HL-60/S4 treated with phorbol 12-myristate 13-acetate at 8.2 ng/mL for 4 days and 3 days (cell line): Measurements from ENCODE around the gene EXD2.
"Not testable (repeated sequence)": the region's sequence is repeated elsewhere in the genome, so short reads cannot be mapped to it uniquely, and the experiment has no call there.

Experiments
- in situ Hi-C: fragments of 300-500 bp; cut with MboI; formaldehyde crosslinking; loops from 2 replicates; pipeline ENCODE4 v1.15.0; 2022; ENCODE audit warnings: low sequenced_read_pairs

EXD2 gene

DNA sequence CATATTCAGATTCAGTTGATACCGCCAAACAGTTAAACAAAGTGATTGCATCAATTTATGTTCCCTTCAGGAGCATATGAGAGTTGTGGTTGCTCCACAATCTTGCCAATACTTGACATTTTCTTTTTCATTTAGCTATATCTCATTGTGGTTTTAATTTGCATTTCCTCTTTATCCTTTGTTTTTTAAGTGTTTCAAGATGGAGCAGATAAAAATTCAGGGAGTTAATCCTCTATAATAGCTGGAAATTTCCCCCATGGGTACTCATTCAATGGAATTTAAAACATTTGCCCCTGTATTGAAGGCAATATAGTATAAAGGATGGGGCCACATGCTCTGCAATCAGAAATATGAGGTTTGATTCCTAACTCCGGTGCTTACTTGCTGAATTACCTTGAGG lies 1.1 kb upstream of the EXD2 start:
- in situ Hi-C loops = no loop called here

- in situ Hi-C loops = no loop called here
Observed at GRCh38 chr14:69193721-69194120, 2.4 kb downstream of the EXD2 start.

DNA sequence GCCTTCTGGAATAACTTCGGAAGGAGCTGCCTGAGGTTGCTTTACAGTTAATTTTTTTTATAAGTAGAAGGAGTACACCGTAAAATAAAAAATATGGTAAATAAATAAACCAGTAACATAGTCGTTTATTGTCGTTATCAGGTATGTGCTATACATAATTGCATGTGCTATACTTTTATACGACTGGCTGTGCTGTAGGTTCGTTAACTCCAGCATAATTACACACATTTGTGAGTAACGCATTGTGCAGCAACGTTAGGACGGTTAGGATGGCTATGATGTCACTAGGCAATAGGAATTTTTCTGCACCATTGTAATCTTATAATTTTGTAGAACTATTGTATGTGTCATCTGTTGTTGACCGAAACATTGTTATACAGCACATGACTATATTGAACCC lies 8.5 kb downstream of the EXD2 start:
- in situ Hi-C loops = no loop called here

DNA sequence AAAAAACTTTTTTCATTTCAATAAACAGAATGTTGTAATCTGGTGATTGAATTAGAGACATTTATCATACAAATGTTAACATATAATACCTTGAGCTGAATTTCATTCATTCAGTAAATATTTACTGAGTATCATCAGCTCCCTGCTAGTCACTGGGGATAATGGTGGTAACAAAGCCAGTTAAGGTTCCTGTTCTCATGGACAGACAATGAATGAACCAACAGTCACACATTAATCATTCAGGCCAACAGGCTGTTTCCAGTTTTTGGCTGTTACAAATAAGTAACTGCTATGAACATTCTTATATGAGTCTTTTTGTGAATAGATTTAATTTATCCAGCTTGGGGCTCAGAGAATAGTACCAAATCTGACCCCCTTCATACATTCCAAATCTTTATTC lies 13.5 kb downstream of the EXD2 start:
- in situ Hi-C loops = no loop called here

DNA sequence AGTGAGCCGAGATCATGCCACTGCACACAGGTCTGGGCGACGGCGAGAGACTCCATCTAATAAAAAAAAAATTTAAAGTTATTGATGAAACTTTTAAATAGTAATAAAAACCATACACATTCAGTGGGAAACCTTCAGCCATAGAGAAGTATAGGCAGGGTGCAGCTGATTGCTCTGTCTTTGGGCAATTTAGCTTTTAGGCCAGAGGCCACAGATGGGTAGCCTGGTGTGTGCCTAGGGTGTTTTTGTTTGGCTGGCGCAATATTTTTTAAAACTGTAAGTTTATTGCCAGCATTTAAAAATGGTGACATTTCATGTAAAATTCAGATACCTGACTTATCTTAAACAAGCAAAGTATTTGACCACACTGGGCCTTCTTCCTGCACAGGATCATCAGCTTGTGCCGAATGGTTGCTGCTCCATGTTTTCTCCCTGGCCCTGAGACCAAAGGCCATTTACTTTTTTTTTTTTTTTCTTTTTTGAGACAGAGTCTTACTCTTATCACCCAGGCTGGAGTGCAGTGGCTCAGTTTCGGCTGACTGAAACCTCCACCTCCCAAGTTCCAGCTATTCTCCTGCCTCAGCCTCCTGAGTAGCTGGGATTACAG lies 16.2 kb downstream of the EXD2 start:
- in situ Hi-C loops = no loop called here

DNA sequence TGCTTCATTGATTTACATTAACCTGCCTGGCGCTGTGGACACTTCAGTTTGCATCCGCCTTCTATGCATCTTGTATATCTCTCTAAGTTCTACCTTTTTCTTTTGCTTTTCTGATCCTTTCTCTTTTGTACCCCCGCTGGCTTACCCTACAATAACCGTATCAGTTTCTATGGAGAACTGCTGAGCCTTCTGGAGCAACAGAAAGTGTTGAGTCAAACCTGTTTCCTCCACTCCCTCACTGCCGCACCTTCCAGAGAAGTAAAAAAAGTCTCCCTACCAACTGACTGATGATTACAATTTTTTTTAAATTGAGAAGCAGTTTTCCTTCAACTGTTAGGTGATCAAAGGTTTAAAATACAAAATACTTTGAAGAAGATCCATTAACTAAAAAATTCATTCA lies 17.4 kb downstream of the EXD2 start:
- in situ Hi-C loops = no loop called here

- in situ Hi-C loops = no loop called here
Observed at GRCh38 chr14:69214393-69214792, 23.1 kb downstream of the EXD2 start.

DNA sequence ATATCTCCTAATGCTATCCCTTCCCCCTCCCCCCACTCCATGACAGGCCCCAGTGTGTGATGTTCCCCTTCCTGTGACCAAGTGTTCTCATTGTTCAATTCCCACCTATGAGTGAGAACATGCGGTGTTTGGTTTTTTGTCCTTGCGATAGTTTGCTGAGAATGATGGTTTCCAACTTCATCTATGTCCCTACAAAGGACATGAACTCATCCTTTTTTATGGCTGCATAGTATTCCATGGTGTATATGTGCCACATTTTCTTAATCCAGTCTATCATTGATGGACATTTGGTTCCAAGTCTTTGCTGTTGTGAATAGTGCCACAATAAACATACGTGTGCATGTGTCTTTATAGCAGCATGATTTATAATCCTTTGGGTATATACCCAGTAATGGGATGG lies 26.4 kb downstream of the EXD2 start:
- in situ Hi-C loops = not testable (repeated sequence)

- in situ Hi-C loops = no loop called here
Observed at GRCh38 chr14:69224946-69225345, 33.6 kb downstream of the EXD2 start.

DNA sequence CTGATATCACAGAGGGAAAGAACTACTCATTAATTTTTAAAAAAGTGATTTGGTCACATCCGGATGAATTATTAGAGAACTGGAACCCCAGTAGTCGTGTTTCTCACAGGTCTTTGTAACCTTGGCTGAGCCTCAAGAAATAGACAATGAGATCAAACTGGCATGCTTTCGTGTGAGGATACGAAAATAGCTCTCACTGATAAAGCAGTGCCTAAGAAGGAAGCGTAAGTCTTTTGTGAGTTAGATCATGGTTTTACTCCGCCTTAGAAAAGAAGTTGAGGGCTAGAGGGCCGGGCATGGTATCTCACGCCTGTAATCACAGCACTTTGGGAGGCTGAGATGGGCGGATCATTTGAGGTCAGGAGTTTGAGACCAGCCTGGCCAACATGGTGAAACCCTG lies 34.9 kb downstream of the EXD2 start:
- in situ Hi-C loops = no loop called here

- in situ Hi-C loops = no loop called here
Observed at GRCh38 chr14:69226736-69227135, 35.4 kb downstream of the EXD2 start.

GRCh38 chr14:69231486-69231885 lies 40.2 kb downstream of the EXD2 start:
- in situ Hi-C loops = no loop called here

DNA sequence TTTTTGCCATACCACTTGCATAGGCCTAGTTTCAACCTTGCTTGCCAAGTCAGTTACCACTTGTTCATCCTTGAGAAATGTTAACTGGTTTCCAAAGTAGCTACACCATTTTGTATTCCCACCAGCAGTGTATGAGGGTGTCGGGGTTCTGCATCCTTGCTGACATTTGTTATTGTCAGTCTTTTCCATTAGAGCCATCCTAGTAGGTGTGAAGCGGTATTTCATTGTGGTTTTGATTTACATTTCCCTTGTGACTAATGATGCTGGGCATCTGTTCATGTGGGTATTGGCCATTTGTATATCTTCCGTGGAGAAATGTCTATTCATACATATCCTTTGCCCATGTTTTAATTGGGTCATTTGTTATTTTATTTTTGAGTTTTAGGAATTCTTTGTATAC lies 41.1 kb downstream of the EXD2 start:
- in situ Hi-C loops = no loop called here

- in situ Hi-C loops = no loop called here
Observed at GRCh38 chr14:69234106-69234505, 42.8 kb downstream of the EXD2 start.

DNA sequence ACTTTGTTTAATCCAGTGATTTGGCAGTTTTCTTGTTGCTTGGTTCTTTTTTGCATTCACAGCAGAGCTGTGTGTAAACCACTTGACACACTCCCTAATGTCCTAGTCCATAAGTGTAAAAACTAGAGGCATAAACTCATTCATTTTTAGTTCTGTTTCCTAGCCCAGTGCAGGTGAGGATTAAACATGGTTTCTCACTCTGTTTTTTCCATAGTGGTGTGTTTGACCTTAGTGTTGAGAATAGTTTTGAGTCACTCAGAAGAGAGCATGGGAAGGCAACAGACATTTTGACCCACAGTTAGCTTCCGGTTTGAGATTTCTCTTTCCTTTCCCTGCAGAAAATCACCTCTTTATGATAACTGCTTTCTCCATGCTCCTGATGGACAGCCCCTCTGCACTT lies 44.4 kb downstream of the EXD2 start:
- in situ Hi-C loops = no loop called here

GRCh38 chr14:69237142-69237541 lies 45.8 kb downstream of the EXD2 start:
- in situ Hi-C loops = no loop called here

GRCh38 chr14:69237584-69237983 lies 46.3 kb downstream of the EXD2 start:
- in situ Hi-C loops = no loop called here

DNA sequence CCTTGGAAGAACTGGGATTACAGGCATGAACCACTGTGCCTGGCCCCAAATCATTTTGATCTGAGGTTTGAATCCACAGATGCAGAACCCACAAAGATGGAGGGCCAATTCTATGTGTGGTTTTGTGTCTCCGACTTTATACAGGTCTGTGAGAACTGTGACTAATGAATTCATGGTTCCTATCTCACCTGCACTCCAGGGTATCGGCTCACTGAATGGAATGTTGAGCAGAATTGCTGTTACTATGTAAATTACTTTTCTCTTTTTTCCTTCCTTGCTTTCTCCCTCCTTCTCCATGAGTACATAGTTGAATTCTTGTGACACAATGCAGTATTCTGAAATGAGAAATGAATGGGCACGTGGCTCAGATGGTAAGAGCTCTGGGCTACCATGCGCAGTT lies 47.6 kb downstream of the EXD2 start:
- in situ Hi-C loops = no loop called here

DNA sequence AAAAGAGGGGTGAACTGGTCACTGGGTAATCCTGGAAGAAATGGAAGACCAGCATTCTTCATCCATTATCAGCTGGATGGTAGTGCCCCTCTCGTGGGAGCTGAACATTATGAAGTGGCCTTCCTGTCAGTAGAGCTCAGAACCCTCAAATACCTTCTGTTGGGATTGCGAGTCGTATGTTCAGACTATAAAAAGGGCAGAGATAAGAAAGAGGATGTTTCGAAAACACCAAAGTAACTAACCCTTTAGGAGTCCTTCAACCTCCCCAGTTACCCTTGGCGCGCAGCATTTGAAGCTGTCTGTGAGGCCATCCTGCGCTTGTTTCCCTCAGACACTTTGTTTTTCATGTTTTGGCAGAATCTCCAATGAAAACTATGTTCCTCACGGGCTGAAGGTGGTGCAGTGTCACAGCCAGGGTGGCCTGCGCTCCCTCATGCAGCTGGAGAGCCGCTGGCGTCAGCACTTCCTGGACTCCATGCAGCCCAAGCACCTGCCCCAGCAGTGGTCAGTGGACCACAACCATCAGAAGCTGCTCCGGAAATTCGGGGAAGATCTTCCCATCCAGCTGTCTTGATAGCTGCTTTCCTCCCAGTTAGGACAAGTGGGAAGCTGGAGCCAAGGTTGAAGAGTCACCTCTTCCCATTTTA lies 49.4 kb downstream of the EXD2 start:
- in situ Hi-C loops = no loop called here

- in situ Hi-C loops = no loop called here
Observed at GRCh38 chr14:69241577-69241976, 50.3 kb downstream of the EXD2 start.

DNA sequence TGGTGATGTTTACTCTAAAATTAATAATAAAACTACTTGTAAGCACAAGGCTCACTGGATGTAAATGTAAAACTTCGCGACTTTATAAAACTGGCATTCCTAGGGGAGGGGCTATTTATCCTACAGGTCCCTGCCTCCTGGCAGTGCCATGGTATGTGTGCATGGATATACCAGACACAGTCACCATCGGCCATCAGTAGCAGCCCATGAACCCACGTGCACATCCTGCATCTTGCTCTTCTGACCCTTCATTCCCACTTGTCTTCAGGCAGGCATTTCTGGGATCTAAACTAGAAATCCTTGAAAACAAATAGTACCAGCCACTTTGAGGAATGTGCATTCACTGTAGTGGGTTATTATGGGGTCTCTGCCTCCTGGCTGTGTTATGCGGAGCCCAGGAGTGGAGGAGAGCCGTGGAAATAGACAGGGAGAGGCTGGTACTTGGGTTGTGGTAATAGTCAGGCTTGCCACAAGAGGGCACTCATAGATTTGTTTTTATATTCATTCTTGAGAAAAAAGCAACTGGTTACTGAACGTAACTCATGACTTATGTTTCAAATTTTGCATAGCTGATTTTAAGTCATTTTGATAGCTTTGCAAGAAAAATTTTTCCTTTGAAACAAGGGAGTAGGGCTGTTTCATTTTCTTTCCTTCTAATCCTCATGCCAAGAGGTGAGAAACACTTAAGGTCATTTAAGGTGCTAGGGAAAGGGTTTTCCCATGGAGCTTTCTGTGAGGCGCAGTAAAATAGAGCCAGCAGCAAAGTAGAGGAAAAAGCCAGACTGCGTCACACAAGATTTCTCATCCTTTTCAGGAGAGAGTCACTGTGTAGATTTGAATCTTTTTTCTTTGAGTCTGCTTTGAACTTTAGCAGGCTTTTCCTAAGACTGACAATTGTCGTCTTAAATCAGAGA lies 51.3 kb downstream of the EXD2 start:
- in situ Hi-C loops = no loop called here

- in situ Hi-C loops = no loop called here
Observed at GRCh38 chr14:69244946-69245345, 53.6 kb downstream of the EXD2 start.
